ENCODE measurements around the gene BORCS6. TPM values are rescaled to one million over a fixed set of nuclear protein-coding genes. Genes with fewer than 3 reads are reported as not detected.

BORCS6 gene
- total and polyA plus RNA-seq, 2 donors from 2014 or later, result 8.6 to 15.4 TPM

- Histone ChIP-seq H3K4me3 (ENCODE audit: low read length in 3 of 3) (no peak overlapping the region), H3K27me3 (ENCODE audit: control insufficient read depth, insufficient read depth, low read length) (no peaks in the 10 kb centered on the region), H3K27ac (ENCODE audit: low read depth in 2 of 2, low read length in 2 of 2) (no peak overlapping the region), H3K9ac (ENCODE audit: low read length in 3 of 3) (no peak overlapping the region), H3K9me3 (ENCODE audit: control insufficient read depth in 2 of 3, insufficient read depth in 1 of 3, low read length in 3 of 3) (no peaks in the 10 kb centered on the region), H3K4me1 (ENCODE audit: control insufficient read depth in 2 of 3, insufficient read depth in 2 of 3, low read depth in 1 of 3, low read length in 3 of 3) (no peaks in the 10 kb centered on the region), H3K36me3 (ENCODE audit: control insufficient read depth in 2 of 3, insufficient read depth in 3 of 3, low read length in 3 of 3) (peaks cover 2 to 55% (median 44%) of the 10 kb centered on the region in 3 donors)
- intact Hi-C loops (cut with DNase I), result no loop called here
- no peak for TF ChIP-seq CTCF (IDR thresholded peaks at IDR 0.05; ENCODE audit: borderline replicate concordance, extremely low read depth, insufficient read depth)
- FAIRE-seq (no peak), DNase-seq (peak in 1 of 5 donors; percentile 32)
Measured at GRCh38 chr17:8235676-8236075, 45.7 kb upstream of the BORCS6 start.

GRCh38 chr17:8234361-8235270, 44.6 kb upstream of the BORCS6 start:
- Histone ChIP-seq H3K4me3 (ENCODE audit: low read length in 3 of 3) (no peak overlapping the region), H3K36me3 (ENCODE audit: control insufficient read depth in 2 of 3, insufficient read depth in 3 of 3, low read length in 3 of 3) (peaks cover 2 to 66% (median 53%) of the 10 kb centered on the region in 3 donors), H3K9ac (ENCODE audit: low read length in 3 of 3) (no peak overlapping the region), H3K27ac (ENCODE audit: low read depth in 2 of 2, low read length in 2 of 2) (no peak overlapping the region), H3K4me1 (ENCODE audit: control insufficient read depth in 2 of 3, insufficient read depth in 2 of 3, low read depth in 1 of 3, low read length in 3 of 3) (no peaks in the 10 kb centered on the region), H3K27me3 (ENCODE audit: control insufficient read depth, insufficient read depth, low read length) (no peaks in the 10 kb centered on the region), H3K9me3 (ENCODE audit: control insufficient read depth in 2 of 3, insufficient read depth in 1 of 3, low read length in 3 of 3) (no peaks in the 10 kb centered on the region)
- FAIRE-seq (no peak), DNase-seq (peak in 1 of 5 donors; percentile 57)
- TF ChIP-seq CTCF (IDR thresholded peaks at IDR 0.05; ENCODE audit: borderline replicate concordance, extremely low read depth, insufficient read depth), result no peak
- intact Hi-C loops (cut with DNase I), result no loop called here

GRCh38 chr17:8231701-8232100, 41.7 kb upstream of the BORCS6 start:
- DNase-seq (peak in 1 of 5 donors; percentile 52), FAIRE-seq (no peak)
- H3K4me1 ChIP-seq (ENCODE audit: control insufficient read depth in 2 of 3, insufficient read depth in 2 of 3, low read depth in 1 of 3, low read length in 3 of 3), result peaks cover 0 to 3% (median 0%) of the 10 kb centered on the region in 3 donors
- no peaks in the 10 kb centered on the region for H3K9me3 ChIP-seq (ENCODE audit: control insufficient read depth in 2 of 3, insufficient read depth in 1 of 3, low read length in 3 of 3)
- no peak overlapping the region for H3K4me3 ChIP-seq (ENCODE audit: low read length in 3 of 3)
- no peak overlapping the region for H3K27ac ChIP-seq (ENCODE audit: low read depth in 2 of 2, low read length in 2 of 2)
- H3K27me3 ChIP-seq (ENCODE audit: control insufficient read depth, insufficient read depth, low read length), result no peaks in the 10 kb centered on the region
- intact Hi-C loops (cut with DNase I), result no loop called here
- TF ChIP-seq CTCF (IDR thresholded peaks at IDR 0.05; ENCODE audit: borderline replicate concordance, extremely low read depth, insufficient read depth), result no peak
- peaks cover 7 to 76% (median 56%) of the 10 kb centered on the region in 3 donors for H3K36me3 ChIP-seq (ENCODE audit: control insufficient read depth in 2 of 3, insufficient read depth in 3 of 3, low read length in 3 of 3)
- H3K9ac ChIP-seq (ENCODE audit: low read length in 3 of 3), result no peak overlapping the region

Data from kidney (tissue), 14 donors.